AG04450 (cell line): ENCODE data around the gene C6orf15. TPM values are rescaled to one million over a fixed set of nuclear protein-coding genes. Genes with fewer than 3 reads are reported as not detected.

Source experiments
- CTCF ChIA-PET: fragments of 300-600, 350-600 bp; formaldehyde crosslinking; extraction: SDS; loops from one replicate; lab custom pipeline; 2022; ENCODE audit warnings: antibody characterized with exemption, inconsistent platforms; lab: Charles Lee
- POLR2A ChIA-PET: fragments of 350-600 bp; formaldehyde crosslinking; extraction: SDS; loops from one replicate; lab custom pipeline; 2021; ENCODE audit warnings: antibody characterized with exemption, inconsistent platforms; lab: Yijun Ruan, JAX
- DNase-seq: peaks from one replicate; pipeline ENCODE4 v3.0.0-alpha.2; 2011; ENCODE audit warnings: low read depth, low spot score
- H3K27ac ChIP-seq: one replicate; pipeline ENCODE4 v1.5.1; 2012; ENCODE audit warnings: low read depth, low read length, control low read depth
- H3K27me3 ChIP-seq: one replicate; pipeline ENCODE4 v1.6.0; 2012; ENCODE audit warnings: low read length; ENCODE audit not compliant: control insufficient read depth, insufficient read depth
- H3K4me3 ChIP-seq: 2 replicates; pipeline ENCODE4 v1.5.1; 2011; ENCODE audit warnings: mild to moderate bottlenecking, low read depth, low read length, control low read depth
- H3K9me3 ChIP-seq: 2 replicates; pipeline ENCODE4 v1.5.1; 2012; ENCODE audit warnings: low read length; ENCODE audit not compliant: control insufficient read depth, insufficient read depth
- polyA plus RNA-seq: library from polyadenylated mRNA; depleted of rRNA; stranded (reverse); fragments of >200 nt; gene quantifications from 2 replicates; pipeline ENCODE4 v1.2.3, GENCODE V29; 2011
- TF ChIP-seq, protein P1 (sequence below): IDR thresholded peaks from 2 replicates; pipeline ENCODE4 v1.5.1; 2011; ENCODE audit warnings: low read depth, low read length, control low read depth, inconsistent platforms

C6orf15 gene
- polyA plus RNA-seq, 1 experiment, result not detected

DNA sequence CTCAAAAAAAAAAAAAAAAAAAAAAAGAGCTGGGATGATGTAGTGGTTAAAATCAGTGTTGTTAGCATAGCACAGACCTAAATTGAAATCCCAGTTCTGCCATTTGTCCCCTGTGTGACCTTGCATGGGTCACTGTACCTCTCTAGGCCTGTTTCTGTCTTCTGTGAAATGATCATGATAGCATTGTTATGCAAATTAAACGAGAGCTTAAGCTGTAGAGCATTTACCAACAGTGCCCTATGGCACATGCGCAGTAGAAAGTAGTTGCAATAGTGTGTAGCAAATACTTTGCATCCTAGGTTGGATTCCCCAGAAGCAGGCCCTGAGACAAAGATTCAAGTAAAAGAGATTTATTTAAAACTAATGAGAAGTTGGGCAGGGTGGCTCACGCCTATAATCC is 19.2 kb upstream of the C6orf15 start:
- H3K9me3 ChIP-seq, result no peaks in the 10 kb centered on the region
- H3K4me3 ChIP-seq, result no peak overlapping the region
- TF ChIP-seq, protein P1, sequence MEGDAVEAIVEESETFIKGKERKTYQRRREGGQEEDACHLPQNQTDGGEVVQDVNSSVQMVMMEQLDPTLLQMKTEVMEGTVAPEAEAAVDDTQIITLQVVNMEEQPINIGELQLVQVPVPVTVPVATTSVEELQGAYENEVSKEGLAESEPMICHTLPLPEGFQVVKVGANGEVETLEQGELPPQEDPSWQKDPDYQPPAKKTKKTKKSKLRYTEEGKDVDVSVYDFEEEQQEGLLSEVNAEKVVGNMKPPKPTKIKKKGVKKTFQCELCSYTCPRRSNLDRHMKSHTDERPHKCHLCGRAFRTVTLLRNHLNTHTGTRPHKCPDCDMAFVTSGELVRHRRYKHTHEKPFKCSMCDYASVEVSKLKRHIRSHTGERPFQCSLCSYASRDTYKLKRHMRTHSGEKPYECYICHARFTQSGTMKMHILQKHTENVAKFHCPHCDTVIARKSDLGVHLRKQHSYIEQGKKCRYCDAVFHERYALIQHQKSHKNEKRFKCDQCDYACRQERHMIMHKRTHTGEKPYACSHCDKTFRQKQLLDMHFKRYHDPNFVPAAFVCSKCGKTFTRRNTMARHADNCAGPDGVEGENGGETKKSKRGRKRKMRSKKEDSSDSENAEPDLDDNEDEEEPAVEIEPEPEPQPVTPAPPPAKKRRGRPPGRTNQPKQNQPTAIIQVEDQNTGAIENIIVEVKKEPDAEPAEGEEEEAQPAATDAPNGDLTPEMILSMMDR, result no peak
- peaks cover 13% of the 10 kb centered on the region for H3K27me3 ChIP-seq
- H3K27ac ChIP-seq, result no peak overlapping the region
- POLR2A ChIA-PET, result no interaction called here
- DNase-seq, result no peak
- CTCF ChIA-PET, result interaction anchor here (0.6 to 7.0 kb wide), 7 partner anchors 14 to 267 kb away, joined by 3 to 64 read pairs (median 5); no protein-coding TSS in a partner anchor

DNA sequence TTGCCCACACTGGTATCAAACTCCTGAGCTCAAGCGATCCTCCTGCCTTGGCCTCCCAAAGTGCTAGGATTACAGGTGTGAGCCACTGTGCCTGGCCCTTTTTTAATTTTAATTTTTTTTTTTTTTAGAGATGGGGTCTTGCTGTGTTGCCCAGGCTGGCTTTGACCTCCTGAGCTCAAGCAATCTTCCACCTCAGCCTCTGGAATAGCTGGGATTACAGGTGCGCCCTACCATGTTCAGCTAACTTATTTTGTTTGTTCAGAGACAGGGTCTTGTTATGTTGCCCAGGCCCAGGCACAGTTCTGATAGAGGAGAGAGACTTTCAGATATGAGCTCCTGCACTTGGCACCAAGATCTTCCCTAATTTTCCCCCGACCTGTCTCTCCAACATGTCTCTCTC is 18.4 kb upstream of the C6orf15 start:
- ChIA-PET POLR2A (no interaction called here), CTCF (interaction anchor here (0.9 to 7.0 kb wide), 5 partner anchors 16 to 236 kb away, joined by 3 to 64 read pairs (median 5); partner anchors contain the start of gene PSORS1C1)
- no peak for DNase-seq
- Histone ChIP-seq H3K4me3 (no peak overlapping the region), H3K27ac (no peak overlapping the region), H3K27me3 (peaks cover 13% of the 10 kb centered on the region), H3K9me3 (no peaks in the 10 kb centered on the region; the same call in 1 of the 2 replicates)
- TF ChIP-seq, protein P1, result no peak

DNA sequence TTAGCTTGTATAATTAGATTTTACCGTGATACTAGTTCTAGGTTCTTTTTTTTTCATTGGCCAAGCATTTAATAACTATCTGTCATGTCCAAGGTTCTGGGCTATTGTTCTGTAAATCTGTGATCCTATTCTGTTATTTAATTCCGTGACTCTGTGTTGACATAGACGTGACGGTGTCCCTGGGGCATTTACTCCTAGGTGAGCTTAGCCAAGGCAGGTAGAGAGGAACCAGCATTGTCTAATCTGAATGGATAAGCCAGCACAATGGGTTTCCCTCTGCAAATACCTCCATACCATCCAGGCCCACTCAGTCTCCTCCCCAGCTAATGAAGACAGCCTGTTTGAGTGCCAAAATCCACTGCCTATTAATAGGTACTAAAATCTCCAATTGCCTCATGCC is 16.8 kb upstream of the C6orf15 start:
- Histone ChIP-seq H3K27ac (no peak overlapping the region), H3K27me3 (peaks cover 13% of the 10 kb centered on the region), H3K9me3 (no peaks in the 10 kb centered on the region; the same call in 1 of the 2 replicates), H3K4me3 (no peak overlapping the region)
- ChIA-PET POLR2A (no interaction called here), CTCF (interaction anchor here (0.7 to 2.2 kb wide), 15 partner anchors 9 to 237 kb away, joined by 3 to 10 read pairs (median 4); partner anchors contain the start of genes PSORS1C2 and TCF19)
- TF ChIP-seq, protein P1, result no peak
- no peak for DNase-seq

DNA sequence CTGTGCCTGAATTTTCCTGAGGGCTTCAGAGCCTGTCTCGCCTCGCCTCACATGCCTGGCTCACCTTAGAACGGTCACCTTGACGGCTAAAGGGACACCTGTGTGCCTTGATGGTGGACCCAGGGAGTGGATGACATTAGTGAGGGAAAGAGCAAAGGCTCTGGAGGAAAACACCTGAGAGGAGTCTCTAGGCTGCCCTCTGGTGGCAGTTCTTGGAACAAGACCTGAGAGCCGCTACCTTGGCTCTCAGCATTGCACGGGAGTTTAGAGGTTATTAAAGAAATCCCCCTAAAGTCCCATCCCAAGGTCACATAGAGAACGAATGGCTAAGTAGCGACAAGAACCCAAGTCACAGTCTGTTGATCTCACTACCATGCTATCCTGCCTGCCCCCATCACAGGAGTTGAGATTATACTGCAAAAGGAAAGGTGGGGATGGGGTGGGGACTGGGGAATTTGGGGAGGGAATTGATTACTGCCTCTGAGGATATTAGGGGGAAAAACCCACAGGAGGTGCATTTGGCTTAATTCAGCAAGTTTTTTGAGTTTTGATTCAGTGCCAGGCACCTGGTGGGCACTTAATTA is 15.8 kb upstream of the C6orf15 start:
- TF ChIP-seq, protein P1, result peak; percentile 88
- Histone ChIP-seq H3K27ac (no peak overlapping the region), H3K4me3 (no peak overlapping the region), H3K9me3 (no peaks in the 10 kb centered on the region; the same call in 1 of the 2 replicates), H3K27me3 (peaks cover 13% of the 10 kb centered on the region)
- ChIA-PET POLR2A (no interaction called here), CTCF (interaction anchor here (0.5 to 2.2 kb wide), 19 partner anchors 9 to 614 kb away, joined by 3 to 10 read pairs (median 3); partner anchors contain the start of genes PSORS1C2 and TCF19)
- no peak for DNase-seq
